Ishikawa (cell line): Measurements from ENCODE around the gene SELENOS.

ENCODE experiments used
- CEBPB ChIP-seq: IDR thresholded peaks from 2 replicates; pipeline ENCODE4 v1.6.1; 2012
- CREB1 ChIP-seq: IDR thresholded peaks from 2 replicates; pipeline ENCODE4 v1.6.1; 2012; ENCODE audit warnings: low read depth
- EGR1 ChIP-seq: IDR thresholded peaks from 2 replicates; pipeline ENCODE4 v1.6.1; 2012
- EP300 ChIP-seq: IDR thresholded peaks from 2 replicates; pipeline ENCODE4 v1.6.1; 2012; ENCODE audit warnings: borderline replicate concordance
- FOXM1 ChIP-seq: IDR thresholded peaks from 2 replicates; pipeline ENCODE4 v1.6.1; 2012; ENCODE audit warnings: low read depth, borderline replicate concordance
- MAX ChIP-seq: IDR thresholded peaks from 2 replicates; pipeline ENCODE4 v1.6.1; 2012
- NFIC ChIP-seq: IDR thresholded peaks from 2 replicates; pipeline ENCODE4 v1.6.1; 2012
- RAD21 ChIP-seq: IDR thresholded peaks from 2 replicates; pipeline ENCODE4 v1.6.1; 2012; ENCODE audit warnings: low read depth
- REST ChIP-seq: IDR thresholded peaks from 2 replicates; pipeline ENCODE4 v1.6.1; 2012; ENCODE audit warnings: low read depth, mild to moderate bottlenecking
- TAF1 ChIP-seq: IDR thresholded peaks from 2 replicates; pipeline ENCODE4 v1.6.1; 2012; ENCODE audit warnings: low read depth, mild to moderate bottlenecking
- TCF12 ChIP-seq: IDR thresholded peaks from 2 replicates; pipeline ENCODE4 v1.6.1; 2012; ENCODE audit warnings: low read depth
- TEAD4 ChIP-seq: IDR thresholded peaks from 2 replicates; pipeline ENCODE4 v1.6.1; 2012
- USF1 ChIP-seq: IDR thresholded peaks from 2 replicates; pipeline ENCODE4 v1.6.1; 2012
- YY1 ChIP-seq: IDR thresholded peaks from 2 replicates; pipeline ENCODE4 v1.6.1; 2012; ENCODE audit warnings: low read depth
- ZBTB7A ChIP-seq: IDR thresholded peaks from 2 replicates; pipeline ENCODE4 v1.6.1; 2012; ENCODE audit warnings: low read depth

SELENOS gene

DNA sequence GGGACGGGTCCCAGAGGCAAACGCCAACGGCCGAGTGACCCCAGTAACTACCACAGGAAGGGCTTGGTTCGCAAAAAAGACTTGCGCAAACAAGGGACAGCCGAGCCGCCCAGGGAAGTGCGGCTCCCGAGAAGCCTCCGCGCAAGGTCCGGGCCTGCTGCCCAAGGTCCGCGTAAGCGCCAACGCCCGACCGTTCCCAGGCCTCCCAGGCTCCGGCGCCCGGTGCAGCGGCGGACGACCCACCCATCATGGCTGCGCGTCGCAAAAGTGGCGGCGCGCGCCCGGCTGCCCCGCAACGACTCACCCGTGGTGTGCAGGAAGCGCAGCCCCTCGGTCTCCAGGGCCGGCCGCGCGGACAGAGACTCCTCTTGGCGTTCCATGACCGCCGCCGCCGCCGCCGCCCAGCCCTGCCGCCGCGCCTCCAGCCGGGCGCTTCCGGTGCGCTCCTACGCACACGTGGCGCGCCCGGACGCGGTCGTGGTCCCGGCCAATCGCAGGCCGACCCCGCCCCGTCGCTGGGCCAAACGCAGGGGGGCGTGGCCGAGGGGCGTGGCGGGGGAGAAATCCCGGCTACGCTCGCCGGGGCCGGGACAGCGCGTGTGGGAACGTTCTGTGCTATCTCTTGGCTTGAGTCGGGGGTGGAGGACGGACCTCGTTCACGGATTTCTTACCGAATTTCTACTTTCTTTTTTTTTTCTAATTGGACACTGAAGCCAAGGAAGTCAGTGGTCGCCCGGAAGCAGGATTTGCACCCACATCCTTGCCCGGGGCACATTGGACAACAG lies at the start of gene SELENOS:
Gene SELENOS, minus strand, starts transcription at position 448 of the 785 bp plus-strand sequence. Its CDS starts 68 bp downstream, at position 380.
- TF ChIP-seq TEAD4 (no peak), NFIC (no peak), USF1 (peak; percentile 46; the same call in 1 of the 2 replicates), REST (0 out of 2 replicates have a peak, but pooled peaks have one; percentile 22), ZBTB7A (no peak), EP300 (0 out of 2 replicates have a peak, but pooled peaks have one; percentile 28), YY1 (peak; percentile 68), TAF1 (peak; percentile 54), EGR1 (no peak), TCF12 (no peak), CREB1 (peak; percentile 66), RAD21 (no peak), MAX (peak; percentile 75), CEBPB (no peak), FOXM1 (no peak)

GRCh38 chr15:101326462-101327146 lies 49.3 kb upstream of the SELENOS start:
- TF ChIP-seq NFIC (no peak), CEBPB (no peak), RAD21 (no peak), EP300 (no peak), ZBTB7A (no peak), MAX (no peak)

DNA sequence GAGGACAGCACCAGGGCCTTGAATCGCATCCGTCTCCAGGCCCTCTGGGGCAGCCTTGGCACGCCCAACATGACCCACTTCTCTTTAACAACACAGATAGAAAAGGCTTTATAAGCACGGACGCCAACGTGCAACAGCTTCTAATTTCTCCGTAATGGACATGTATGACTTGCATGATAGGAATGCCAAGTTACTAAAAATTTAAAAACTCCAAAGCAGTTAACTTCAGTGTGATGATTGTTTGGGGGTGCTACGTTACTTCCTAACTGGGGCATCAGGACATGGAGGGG lies 48.7 kb upstream of the SELENOS start:
- no peak for TF ChIP-seq MAX
- no peak for TF ChIP-seq TAF1
- no peak for TF ChIP-seq TCF12
- TF ChIP-seq NFIC, result no peak
- TF ChIP-seq ZBTB7A, result no peak
- no peak for TF ChIP-seq EP300
- no peak for TF ChIP-seq REST
- no peak for TF ChIP-seq TEAD4
- TF ChIP-seq CEBPB, result no peak
- TF ChIP-seq RAD21, result no peak
- TF ChIP-seq YY1, result no peak
- TF ChIP-seq USF1, result no peak
- TF ChIP-seq FOXM1, result no peak
- no peak for TF ChIP-seq CREB1

GRCh38 chr15:101325263-101326025 lies 48.2 kb upstream of the SELENOS start:
- TF ChIP-seq FOXM1 (no peak), YY1 (no peak), EGR1 (no peak), NFIC (no peak), MAX (no peak), RAD21 (no peak), CEBPB (no peak), TCF12 (no peak), TAF1 (no peak), TEAD4 (no peak), REST (no peak), EP300 (no peak)
